Stimulated activated CD8-positive, alpha-beta memory T cell treated with anti-CD3 and anti-CD28 coated beads, Interleukin-4, amount 100 ng/mL, for 1 hour (primary cell): ENCODE results near the gene EYS.

ENCODE experiments used
- DNase-seq, 2 donors: peaks; one replicate each; pipeline ENCODE4 v3.0.0-alpha.2; 2020; ENCODE audit warnings: low read depth in 2 of 2, low spot score in 1 of 2

EYS gene

GRCh38 chr6:63713332-63713731 lies 1993.7 kb downstream of the EYS start:
- DNase-seq: no peak

- DNase-seq: no peak
Measured at GRCh38 chr6:63709148-63709547, 1997.9 kb downstream of the EYS start.

GRCh38 chr6:63708631-63709030 lies 1998.4 kb downstream of the EYS start:
- DNase-seq: no peak

- no peak for DNase-seq
Measured at GRCh38 chr6:63706630-63707029, 2000.4 kb downstream of the EYS start.

GRCh38 chr6:63705707-63706106 lies 2001.3 kb downstream of the EYS start:
- DNase-seq: no peak

- DNase-seq: no peak
Measured at GRCh38 chr6:63690221-63690620, 2016.8 kb downstream of the EYS start.

- DNase-seq: no peak
Measured at GRCh38 chr6:63689421-63689820, 2017.6 kb downstream of the EYS start.

- no peak for DNase-seq
Measured at GRCh38 chr6:63685446-63686379, 2021.3 kb downstream of the EYS start.

GRCh38 chr6:63683071-63683603 lies 2023.9 kb downstream of the EYS start:
- no peak for DNase-seq

- DNase-seq: no peak
Measured at GRCh38 chr6:63677282-63677681, 2029.7 kb downstream of the EYS start.

GRCh38 chr6:63676412-63677114 lies 2030.5 kb downstream of the EYS start:
- no peak for DNase-seq

GRCh38 chr6:63675138-63675537 lies 2031.9 kb downstream of the EYS start:
- no peak for DNase-seq

- no peak for DNase-seq
Measured at GRCh38 chr6:63674635-63675034, 2032.4 kb downstream of the EYS start.

- no peak for DNase-seq
Measured at GRCh38 chr6:63673692-63674091, 2033.3 kb downstream of the EYS start.

GRCh38 chr6:63672582-63673129 lies 2034.4 kb downstream of the EYS start:
- DNase-seq: no peak

GRCh38 chr6:63671098-63671754 lies 2035.8 kb downstream of the EYS start:
- DNase-seq: no peak
